HG02884 (cell line): ENCODE measurements around the gene ASIC4.

Experiments
- ATAC-seq: cut with Tn5 transposase; IDR thresholded peaks from one replicate; pipeline ENCODE4 v1.9.1; 2021; ENCODE audit warnings: mild to moderate bottlenecking, moderate library complexity; ENCODE audit not compliant: unreplicated experiment

ASIC4 gene

DNA sequence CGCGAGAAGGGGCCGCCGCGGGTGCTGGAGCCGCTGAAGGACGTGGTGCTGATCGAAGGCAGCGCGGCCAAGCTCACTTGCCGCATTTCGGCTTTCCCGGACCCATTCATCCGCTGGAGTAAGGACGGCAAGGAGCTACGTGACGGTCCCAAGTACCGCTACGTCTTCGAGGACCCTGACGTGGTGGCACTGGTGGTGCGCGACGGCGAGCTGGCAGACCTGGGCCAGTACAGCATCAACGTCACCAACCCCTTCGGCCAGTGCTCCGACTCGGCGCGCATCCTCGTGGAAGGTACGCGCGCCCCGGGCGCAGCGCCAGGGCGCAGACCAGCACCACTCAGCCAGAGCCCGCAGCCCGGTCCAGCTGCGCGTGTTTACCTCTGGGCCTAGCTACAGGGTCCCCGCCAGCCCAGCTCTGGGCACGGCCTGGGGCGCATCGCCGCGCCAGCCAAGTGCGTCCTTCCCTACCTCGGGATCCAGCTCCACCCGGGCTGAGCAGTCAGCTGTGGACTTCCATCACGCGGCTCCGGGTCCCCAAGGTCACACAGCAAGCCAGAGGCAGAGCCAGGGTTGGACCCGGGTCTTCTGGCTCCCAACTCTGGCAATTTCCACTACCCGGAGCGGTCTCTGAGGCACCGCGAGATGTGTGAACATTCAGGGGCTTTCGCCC lies 17.3 kb upstream of the ASIC4 start:
- ATAC-seq, result no peak

GRCh38 chr2:219497495-219498279 lies 16.6 kb upstream of the ASIC4 start:
- no peak for ATAC-seq

DNA sequence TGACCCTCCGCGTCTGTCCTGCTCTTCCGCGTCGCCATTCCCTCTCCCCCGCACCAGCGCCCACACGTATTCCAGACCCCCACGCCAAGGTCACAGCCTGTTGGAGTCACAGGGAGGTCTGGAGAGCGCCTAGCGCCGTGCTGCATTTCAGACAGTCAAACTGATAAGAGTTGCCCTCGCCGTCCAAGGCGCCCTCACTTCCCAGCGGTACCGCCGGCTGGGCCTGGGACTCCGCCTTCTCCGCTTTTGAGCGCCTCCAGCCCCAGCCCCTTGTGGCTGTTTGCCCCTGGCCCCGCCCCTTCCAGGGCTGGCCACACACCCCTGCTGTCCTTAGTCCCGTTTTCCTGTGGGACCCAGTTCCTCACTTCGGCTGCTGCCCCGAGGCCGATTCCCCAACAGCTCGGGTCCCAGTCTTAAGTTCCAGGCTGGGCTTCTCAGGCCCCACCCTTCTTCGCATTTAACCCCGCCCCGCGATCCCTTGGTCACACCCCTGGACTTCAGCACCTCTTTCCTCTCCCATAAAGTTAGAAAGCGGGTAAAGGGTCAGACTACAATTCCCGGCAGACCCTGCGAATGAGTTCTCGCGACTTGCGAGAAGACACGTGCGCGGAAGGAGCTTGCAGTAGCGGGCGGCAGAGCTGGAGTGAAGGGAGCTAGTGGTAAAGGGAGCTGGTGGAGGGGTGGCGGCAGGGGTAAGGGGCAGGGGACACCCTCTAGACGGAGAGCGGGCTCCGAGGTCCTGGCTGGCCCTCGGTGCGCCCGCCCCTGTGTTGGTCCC lies 15.8 kb upstream of the ASIC4 start, which contains the start of gene GMPPA:
Gene GMPPA, plus strand, starts transcription at position 612 of the 778 bp plus-strand sequence. CDS start 1,085 bp downstream, outside the sequence.
- ATAC-seq, result peak; percentile 94

DNA sequence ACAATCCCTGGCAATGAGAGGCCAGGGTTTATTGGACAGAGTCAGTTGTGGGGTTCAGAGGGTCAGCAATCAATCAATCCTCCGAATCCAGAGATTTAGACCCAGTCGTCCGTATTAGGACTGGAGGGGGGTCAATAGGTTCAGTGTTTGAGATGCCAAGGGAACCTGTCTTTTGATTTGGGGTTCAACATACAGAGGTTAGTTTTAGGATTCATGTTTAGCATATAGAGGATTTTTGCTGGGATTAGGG lies 15.3 kb upstream of the ASIC4 start:
- ATAC-seq, result no peak

DNA sequence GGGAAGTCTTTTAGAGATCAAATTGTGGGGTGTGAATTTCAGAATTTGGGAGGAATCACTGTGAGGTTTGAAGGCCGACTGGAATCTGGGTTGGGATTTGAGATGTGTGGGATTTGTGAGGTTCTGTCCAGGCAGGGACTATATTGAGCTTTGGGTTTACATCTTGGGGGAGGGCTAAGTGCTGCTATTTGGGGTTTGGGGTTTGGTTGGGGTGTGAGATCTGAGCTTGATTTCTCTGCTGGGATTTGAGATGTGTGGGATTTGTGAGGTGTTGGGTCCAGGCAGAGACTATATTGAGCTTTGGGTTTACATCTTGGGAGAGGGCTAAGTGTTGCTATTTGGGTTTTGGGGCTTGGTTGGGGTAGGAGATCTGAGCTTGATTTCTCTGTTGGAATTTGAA lies 14.7 kb upstream of the ASIC4 start:
- no peak for ATAC-seq

GRCh38 chr2:219500135-219500534 lies 14.1 kb upstream of the ASIC4 start:
- ATAC-seq, result no peak

DNA sequence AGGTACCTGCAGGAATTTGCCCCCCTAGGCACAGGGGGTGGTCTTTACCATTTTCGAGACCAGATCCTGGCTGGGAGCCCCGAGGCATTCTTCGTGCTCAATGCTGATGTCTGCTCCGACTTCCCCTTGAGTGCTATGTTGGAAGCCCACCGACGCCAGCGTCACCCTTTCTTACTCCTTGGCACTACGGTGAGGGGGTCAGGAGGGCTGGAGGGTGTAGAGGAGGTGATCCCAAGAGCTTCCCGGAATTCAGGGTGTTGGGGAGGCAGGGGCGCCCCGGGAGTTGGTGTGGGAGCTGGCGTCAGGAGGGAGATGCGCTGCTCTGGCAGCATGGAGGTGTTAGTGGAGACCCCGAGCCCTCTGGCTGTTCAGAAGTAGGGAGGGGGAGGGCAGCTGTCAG lies 12.4 kb upstream of the ASIC4 start:
- ATAC-seq, result no peak

GRCh38 chr2:219502618-219503017 lies 11.7 kb upstream of the ASIC4 start:
- no peak for ATAC-seq

DNA sequence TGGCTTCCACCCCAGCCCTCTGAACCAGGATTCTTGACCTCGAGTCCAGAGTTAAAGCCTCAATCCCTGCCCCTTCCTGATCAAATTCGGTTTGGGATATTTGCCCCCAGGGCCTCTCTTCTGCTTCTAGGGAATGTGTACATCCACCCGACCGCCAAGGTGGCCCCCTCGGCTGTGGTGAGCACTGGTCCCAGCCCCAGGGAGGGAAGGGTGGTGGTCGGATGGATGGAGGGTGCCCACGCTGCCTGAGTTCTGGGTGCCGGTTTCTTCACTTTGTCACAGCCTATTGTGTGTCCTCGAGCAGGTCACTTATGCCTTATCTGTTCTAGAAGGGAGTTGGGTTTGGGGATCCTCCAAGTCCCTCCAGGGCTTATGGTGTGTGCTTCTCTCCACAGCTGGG lies 8.7 kb upstream of the ASIC4 start:
- ATAC-seq, result no peak

DNA sequence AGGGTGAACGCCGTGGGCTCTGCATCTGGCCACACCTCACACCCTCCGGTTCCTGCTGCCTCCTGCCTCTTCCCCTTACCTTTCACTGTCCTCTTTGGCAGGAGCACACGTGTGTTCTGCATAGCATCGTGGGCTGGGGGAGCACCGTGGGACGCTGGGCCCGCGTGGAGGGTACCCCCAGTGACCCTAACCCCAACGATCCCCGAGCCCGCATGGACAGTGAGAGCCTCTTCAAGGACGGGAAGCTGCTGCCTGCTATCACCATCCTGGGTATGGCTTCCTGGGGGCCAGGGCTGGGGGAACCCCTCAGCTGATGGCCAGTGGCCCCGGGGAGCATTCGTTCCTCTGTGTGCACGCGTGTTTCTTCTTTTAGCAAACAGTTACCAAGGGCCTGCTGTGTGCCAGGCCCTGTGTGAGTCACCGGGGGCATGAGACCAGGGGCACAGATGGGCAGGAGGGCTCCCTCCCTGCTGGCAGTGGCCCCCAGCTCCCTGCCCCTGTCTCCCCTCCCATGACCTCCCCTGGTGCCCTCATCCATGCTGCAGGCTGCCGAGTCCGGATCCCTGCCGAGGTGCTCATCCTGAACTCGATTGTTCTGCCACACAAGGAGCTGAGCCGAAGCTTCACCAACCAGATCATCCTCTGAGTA lies 8.0 kb upstream of the ASIC4 start:
- no peak for ATAC-seq

DNA sequence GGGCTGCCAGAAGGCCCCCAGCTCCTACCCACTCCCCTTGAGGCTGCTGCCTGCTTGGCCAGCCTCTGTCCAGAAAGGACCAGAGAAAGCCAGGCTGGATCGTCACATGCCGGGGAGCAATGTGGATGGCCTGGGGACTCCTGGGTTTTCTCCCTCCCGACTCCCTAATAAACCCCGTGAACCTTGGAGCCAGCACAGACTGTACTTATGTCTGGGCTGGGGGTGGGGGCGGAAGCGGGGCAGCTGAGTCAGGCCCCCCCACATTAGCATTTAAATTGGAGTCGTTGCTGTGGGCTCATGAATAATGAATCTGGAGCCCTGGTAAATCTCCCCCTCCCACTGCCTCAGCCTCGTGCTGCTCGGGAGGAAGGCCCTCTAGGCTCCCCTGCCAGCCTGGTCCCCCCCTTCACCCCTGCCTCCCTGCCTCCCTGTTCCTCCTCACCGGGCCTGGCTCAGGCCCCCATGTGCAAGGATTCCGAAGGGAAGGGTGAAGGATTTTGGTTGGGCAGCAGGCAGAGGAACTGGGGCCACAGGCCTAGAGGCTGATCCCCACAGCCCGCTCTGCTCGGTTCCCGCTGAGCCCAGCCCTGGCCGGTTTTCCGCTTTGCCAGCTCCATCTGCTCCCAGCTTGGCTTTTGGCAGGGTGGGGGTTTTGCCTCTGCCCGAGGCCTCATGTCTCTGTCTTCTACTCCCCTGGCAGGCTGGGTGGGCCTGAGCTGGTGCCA lies 7.3 kb upstream of the ASIC4 start:
- ATAC-seq, result no peak

GRCh38 chr2:219507581-219508443 lies 6.5 kb upstream of the ASIC4 start:
- no peak for ATAC-seq

- ATAC-seq, result no peak
Measured at GRCh38 chr2:219508444-219508734, 5.9 kb upstream of the ASIC4 start.

DNA sequence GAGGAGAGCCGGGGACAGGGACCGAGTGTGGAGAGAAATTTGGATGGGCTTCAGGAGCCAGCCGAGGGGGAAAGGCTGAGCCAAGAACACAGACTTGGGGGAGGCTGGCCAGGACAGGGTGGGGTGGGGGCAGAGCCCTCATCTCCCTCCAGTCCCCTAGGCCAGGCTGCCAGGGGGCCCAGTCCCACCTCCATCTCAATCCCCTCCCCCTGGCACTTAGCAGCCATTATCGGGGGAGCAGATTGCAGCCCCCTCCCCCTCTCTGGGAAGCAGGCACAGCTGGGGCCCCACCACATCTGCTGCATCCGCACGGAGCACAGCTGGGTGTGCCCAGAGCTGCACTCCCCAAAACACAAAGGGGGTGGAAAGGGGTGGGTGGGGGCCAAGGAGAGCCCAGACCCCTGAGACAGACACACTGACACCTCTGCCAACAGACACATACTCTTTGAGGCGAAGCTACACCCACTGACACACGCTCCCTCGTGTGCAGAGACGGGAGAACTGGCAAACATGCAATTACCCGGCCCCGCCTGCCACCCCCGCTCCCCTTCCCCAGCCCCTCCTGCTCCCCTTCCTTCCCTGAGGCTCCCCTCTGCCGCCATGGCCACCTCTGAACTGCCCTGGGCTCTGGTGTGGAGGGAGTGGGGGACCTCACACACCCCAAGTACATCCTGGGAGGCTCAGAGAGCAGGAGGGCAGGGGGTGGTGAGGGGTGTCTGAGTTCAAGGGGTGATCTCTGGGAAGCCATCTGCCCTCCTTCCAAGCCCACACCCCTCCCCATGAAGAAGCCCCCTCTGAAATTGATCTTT lies 5.1 kb upstream of the ASIC4 start:
- peak; percentile 8 for ATAC-seq

DNA sequence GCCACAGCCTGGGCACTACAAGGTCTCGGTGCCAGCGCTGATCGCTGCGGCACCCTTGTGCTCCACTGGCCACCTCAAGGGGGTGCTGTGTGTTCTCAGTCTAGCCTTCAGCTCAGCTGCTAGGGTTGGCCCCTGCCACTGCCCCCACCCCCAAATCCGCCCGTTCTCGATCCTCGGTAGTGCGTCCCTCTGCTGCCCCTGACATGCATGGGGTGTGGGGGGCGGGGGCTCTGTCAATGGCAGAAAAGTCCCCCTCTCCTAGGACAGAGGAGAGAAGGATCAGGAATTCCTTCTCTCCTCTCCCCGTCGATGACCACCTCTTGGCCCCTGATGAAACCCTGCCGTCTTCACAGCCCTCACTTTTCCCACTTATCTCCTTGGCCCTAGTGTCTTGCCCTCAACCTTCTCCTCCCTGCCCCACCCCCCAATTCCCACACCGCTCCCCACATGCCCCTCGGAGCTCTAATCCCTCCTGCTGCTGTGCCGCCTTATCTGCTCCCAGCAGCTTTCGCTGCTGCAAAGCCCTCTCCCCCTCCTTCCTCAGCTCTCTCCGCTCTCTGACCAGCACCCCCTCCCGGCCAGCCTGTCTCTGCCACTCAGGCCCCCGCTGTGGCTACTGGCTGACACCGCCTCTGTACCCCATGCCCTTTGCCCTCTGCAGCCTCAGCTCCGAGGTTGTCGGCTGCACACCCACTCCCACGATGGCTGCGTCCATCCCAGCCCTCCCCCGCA lies 4.3 kb upstream of the ASIC4 start:
- peak; percentile 60 for ATAC-seq

DNA sequence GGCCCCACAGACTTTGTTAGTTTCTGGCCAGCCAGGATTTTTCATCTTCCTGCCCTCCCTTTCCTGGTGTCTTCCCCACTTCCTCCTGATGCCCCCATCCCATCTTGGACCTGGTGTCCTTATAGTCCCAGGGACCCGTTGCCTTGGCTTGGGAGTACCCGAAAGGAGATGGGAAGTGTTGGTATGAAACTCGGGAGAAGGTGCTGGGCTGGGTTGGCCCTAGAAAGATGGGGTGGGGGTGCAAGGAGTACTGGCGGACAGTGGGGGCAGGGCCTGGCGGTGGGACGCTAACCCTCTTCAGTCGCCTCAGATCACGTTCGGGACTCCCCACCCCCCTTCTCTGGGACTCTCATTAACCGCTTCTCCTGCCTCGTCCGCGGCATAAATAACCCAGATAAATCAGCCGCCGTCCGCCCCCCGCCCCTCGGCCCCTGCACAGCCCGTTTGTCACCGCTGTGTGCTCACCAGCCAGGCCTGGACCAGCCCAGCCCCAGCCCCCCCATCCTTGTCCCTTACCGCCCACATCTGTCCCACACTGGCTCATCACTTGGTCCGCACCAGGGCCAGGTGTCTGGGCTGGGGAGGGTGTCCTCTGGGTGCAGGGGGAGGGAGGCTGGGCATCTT lies 3.7 kb upstream of the ASIC4 start:
- no peak for ATAC-seq

- no peak for ATAC-seq
Measured at GRCh38 chr2:219511547-219512325, 2.5 kb upstream of the ASIC4 start.
